GM12878 (cell line): ENCODE measurements around the gene CASK. TPM values are rescaled to one million over a fixed set of nuclear protein-coding genes. Genes with fewer than 3 reads are reported as not detected.
"Not testable (repeated sequence)": the region's sequence is repeated elsewhere in the genome, so short reads cannot be mapped to it uniquely, and the experiment has no call there.

Source experiments
- ATAC-seq: fragments of 200-7000 bp; cut with Tn5 transposase; 3 replicates; pipeline ENCODE4 v1.9.1; 2020; ENCODE audit warnings: mild to moderate bottlenecking, moderate library complexity
- BruUV-seq: library from RNA; stranded (reverse); fragments of 400-500 nt; replicated peaks from 2 replicates; lab custom pipeline; 2021; lab: Mats Ljungman, UMichigan
- CTCF ChIA-PET: fragments of 300-600 bp; sonication (Branson Sonifier 250); formaldehyde crosslinking; extraction: SDS; loops from one replicate; lab custom pipeline; 2021; ENCODE audit warnings: inconsistent platforms; lab: Yijun Ruan, JAX
- POLR2A ChIA-PET: fragments of 350-600 bp; formaldehyde crosslinking; extraction: SDS; loops from one replicate; lab custom pipeline; 2021; ENCODE audit warnings: inconsistent platforms; lab: Charles Lee
- RAD21 ChIA-PET: fragments of 300-600 bp; sonication (Branson Sonifier 250); formaldehyde crosslinking; loops from one replicate; lab custom pipeline; 2023; ENCODE audit warnings: antibody characterized with exemption; ENCODE audit not compliant: unreplicated experiment; lab: Charles Lee
- SMC1A ChIA-PET: fragments of 300-600 bp; sonication (Branson Sonifier 250); formaldehyde crosslinking; loops from one replicate; lab custom pipeline; 2023; ENCODE audit not compliant: unreplicated experiment, uncharacterized antibody; lab: Charles Lee
- DNase-seq: peaks from one replicate; pipeline ENCODE4 v3.0.0-alpha.2; 2011; ENCODE audit warnings: low read depth, low spot score
- FAIRE-seq: peaks from 3 replicates; lab custom pipeline; 2011; peaks lifted over from hg19 to GRCh38; lab: Jason Lieb, UNC
- H2AFZ ChIP-seq: 2 replicates; pipeline ENCODE4 v1.6.0; 2011; ENCODE audit warnings: low read depth, low read length, control low read depth; ENCODE audit not compliant: control insufficient read depth
- H3K27ac ChIP-seq: 2 replicates; pipeline ENCODE4 v1.5.1; 2011; ENCODE audit warnings: control low read depth; ENCODE audit not compliant: control insufficient read depth, insufficient read depth
- H3K27me3 ChIP-seq, 2 experiments: replicated peaks in 1 of 2; 2 replicates each; pipeline versions ENCODE4 v1.6.0 to v1.6.1; 2011; ENCODE audit warnings: low read length in 1 of 2; ENCODE audit not compliant: control insufficient read depth in 2 of 2, insufficient read depth in 2 of 2
- H3K36me3 ChIP-seq, 2 experiments: 2 replicates each; pipeline ENCODE4 v1.5.1; 2011; ENCODE audit warnings: low read length in 1 of 2; ENCODE audit not compliant: control insufficient read depth in 2 of 2, insufficient read depth in 2 of 2
- H3K4me1 ChIP-seq: 2 replicates; pipeline ENCODE4 v1.6.1; 2011; ENCODE audit warnings: mild to moderate bottlenecking, low read length, moderate library complexity, mixed read lengths; ENCODE audit not compliant: control insufficient read depth, insufficient read depth
- H3K4me2 ChIP-seq: 2 replicates; pipeline ENCODE4 v1.6.0; 2011; ENCODE audit warnings: control low read depth; ENCODE audit not compliant: control insufficient read depth, insufficient read depth
- H3K4me3 ChIP-seq: fragments of 200-600 bp; sonication (generic); 2 replicates; pipeline ENCODE4 v1.5.1; 2016
- H3K79me2 ChIP-seq: 2 replicates; pipeline ENCODE4 v1.6.0; 2011; ENCODE audit warnings: low read length; ENCODE audit not compliant: control insufficient read depth, insufficient read depth
- H3K9ac ChIP-seq: 2 replicates; pipeline ENCODE4 v1.8.0; 2011; ENCODE audit warnings: low read length, control low read depth, mixed read lengths; ENCODE audit not compliant: control insufficient read depth, insufficient read depth
- H3K9me3 ChIP-seq: replicated peaks from 3 replicates; pipeline ENCODE4 v1.5.1; 2011; ENCODE audit warnings: mild to moderate bottlenecking, low read length; ENCODE audit not compliant: control insufficient read depth, insufficient read depth
- H4K20me1 ChIP-seq: 2 replicates; pipeline ENCODE4 v1.6.0; 2011; ENCODE audit not compliant: control insufficient read depth, insufficient read depth
- GABPA ChIP-seq: IDR thresholded peaks from 2 replicates; pipeline ENCODE4 v1.6.1; 2014; ENCODE audit warnings: antibody characterized with exemption, low read depth, mild to moderate bottlenecking, inconsistent platforms
- KAT2A ChIP-seq: conservative IDR thresholded peaks from 2 replicates; pipeline ENCODE4 v1.6.1; 2011; ENCODE audit warnings: low read depth, low read length; ENCODE audit not compliant: control insufficient read depth
- SMC3 ChIP-seq: IDR thresholded peaks from 2 replicates; pipeline ENCODE4 v1.6.1; 2011; ENCODE audit warnings: low read length, improper control_type of control experiment, borderline replicate concordance
- WGBS: methylation state at CpG from one replicate; pipeline ENCODE4 v1.1.6; 2016; ENCODE audit warnings: low lambda C conversion rate; ENCODE audit not compliant: insufficient replicate concordance, insufficient coverage; ENCODE audit errors: missing lambda C conversion rate; 5-methylcytosine and 5-hydroxymethylcytosine counted together
- in situ Hi-C: fragments of 300-500 bp; cut with MboI; formaldehyde crosslinking; loops from 9 replicates; pipeline ENCODE4 v1.14.3; 2018; ENCODE audit warnings: mixed read lengths
- intact Hi-C: fragments of 100-400 bp; cut with micrococcal nuclease; formaldehyde crosslinking; loops from one replicate; pipeline ENCODE4 v1.14.2; 2022; ENCODE audit not compliant: unreplicated experiment
- polyA plus RNA-seq, 11 experiments: library from polyadenylated mRNA; depleted of rRNA in 4 of 11; unstranded in 6 of 11; stranded (reverse) in 5 of 11; fragments of >200 nt; fragmentation: Nextera tagmentation in 4 of 11; fragmentation: Illumina TruSeq in 1 of 11; extraction: Ambion mirVana in 4 of 11; extraction: Trizol in 1 of 11; gene quantifications; 1 replicate in 1 of 11; 2 replicates in 10 of 11; pipeline versions ENCODE4 v1.2.1 to v1.2.3, GENCODE V29; 2011 to 2016; ENCODE audit warnings: inconsistent platforms in 2 of 11, missing spikeins in 2 of 11, low read depth in 1 of 11
- total RNA-seq, 4 experiments: library from RNA; depleted of rRNA in 3 of 4; stranded (reverse); fragments of >200 nt in 3 of 4; fragmentation: Illumina TruSeq in 1 of 4; extraction: Trizol in 1 of 4; gene quantifications; 2 replicates each; pipeline versions ENCODE4 v1.2.1 to v1.2.3, GENCODE V29; 2013 to 2021

CASK gene
- total and polyA plus RNA-seq, 10 of the 15 experiments (the other 5 are each of a cell fraction or from before 2014, with no cell fraction given), result 0.60 to 45.9 (median 4.8) TPM

GRCh38 chrX:41677183-41678060 lies 245.9 kb downstream of the CASK start:
- CTCF ChIA-PET, result interaction anchor here (1.0 kb wide), 1 partner anchor 9 kb away, joined by 3 read pairs; no protein-coding TSS in a partner anchor
- Histone ChIP-seq H3K36me3 (no peaks in the 10 kb centered on the region), H3K27me3 (no peaks in the 10 kb centered on the region), H2AFZ (no peak overlapping the region), H3K4me1 (no peaks in the 10 kb centered on the region), H3K9ac (no peak overlapping the region), H4K20me1 (no peaks in the 10 kb centered on the region), H3K79me2 (no peaks in the 10 kb centered on the region), H3K4me3 (no peak overlapping the region), H3K9me3 (no peaks in the 10 kb centered on the region), H3K27ac (no peak overlapping the region), H3K4me2 (no peak overlapping the region)
- FAIRE-seq (no peak), DNase-seq (no peak), ATAC-seq (no peak)
- TF ChIP-seq SMC3 (no peak), GABPA (no peak), KAT2A (no peak)
- SMC1A ChIA-PET, result no interaction called here
- 28% methylated on average over 6 of the region's 6 CpGs for WGBS
- POLR2A ChIA-PET, result no interaction called here
- in situ Hi-C loops (no loop called here), intact Hi-C loops (no loop called here)
- RAD21 ChIA-PET, result no interaction called here
- BruUV-seq, result no TSS peak

GRCh38 chrX:41676361-41676760 lies 247.0 kb downstream of the CASK start:
- H3K4me2 ChIP-seq, H3K27ac ChIP-seq, in situ Hi-C loops, RAD21 ChIA-PET, H3K36me3 ChIP-seq, H3K4me1 ChIP-seq, H3K4me3 ChIP-seq, SMC1A ChIA-PET, FAIRE-seq, H2AFZ ChIP-seq, ATAC-seq, BruUV-seq, DNase-seq, POLR2A ChIA-PET, H3K9ac ChIP-seq, H3K27me3 ChIP-seq, H4K20me1 ChIP-seq, intact Hi-C loops, H3K79me2 ChIP-seq, H3K9me3 ChIP-seq: not testable (repeated sequence)
- CTCF ChIA-PET, result interaction anchor here (1.0 kb wide), 1 partner anchor 10 kb away, joined by 3 read pairs; no protein-coding TSS in a partner anchor
- WGBS, result 86% methylated on average over 14 of the region's 15 CpGs
